GM20000 (cell line): ENCODE measurements around the gene PRPF39.

ENCODE experiments used
- DNase-seq: peaks from one replicate; pipeline ENCODE4 v3.0.0; 2012; ENCODE audit warnings: low spot score
- TF ChIP-seq, protein P1 (sequence below): IDR thresholded peaks from 2 replicates; pipeline ENCODE4 v1.5.1; 2012; ENCODE audit warnings: mild to moderate bottlenecking, control low read depth; ENCODE audit errors: extremely low read depth, missing control alignments

Gene PRPF39

DNA sequence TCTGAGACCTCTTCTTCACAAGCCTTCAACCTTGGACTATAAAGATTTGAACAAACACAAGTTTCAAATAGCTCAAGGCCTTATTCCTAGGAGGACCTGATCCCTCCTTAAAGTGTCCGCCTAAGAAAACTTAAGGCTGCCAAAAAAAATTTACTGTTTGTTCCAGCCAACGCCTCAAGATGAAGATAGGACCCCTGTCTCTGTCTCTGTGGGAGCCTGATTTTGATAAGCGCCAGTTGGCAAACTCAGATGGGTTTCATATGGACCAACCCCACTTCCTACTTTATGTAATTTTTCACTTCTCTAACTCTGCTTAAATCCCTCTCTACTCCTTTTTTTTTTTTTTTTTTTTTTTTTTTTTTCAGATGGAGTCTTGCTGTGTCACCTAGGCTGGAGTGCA, 39.4 kb downstream of the PRPF39 start:
- DNase-seq, result no peak
- TF ChIP-seq, protein P1, sequence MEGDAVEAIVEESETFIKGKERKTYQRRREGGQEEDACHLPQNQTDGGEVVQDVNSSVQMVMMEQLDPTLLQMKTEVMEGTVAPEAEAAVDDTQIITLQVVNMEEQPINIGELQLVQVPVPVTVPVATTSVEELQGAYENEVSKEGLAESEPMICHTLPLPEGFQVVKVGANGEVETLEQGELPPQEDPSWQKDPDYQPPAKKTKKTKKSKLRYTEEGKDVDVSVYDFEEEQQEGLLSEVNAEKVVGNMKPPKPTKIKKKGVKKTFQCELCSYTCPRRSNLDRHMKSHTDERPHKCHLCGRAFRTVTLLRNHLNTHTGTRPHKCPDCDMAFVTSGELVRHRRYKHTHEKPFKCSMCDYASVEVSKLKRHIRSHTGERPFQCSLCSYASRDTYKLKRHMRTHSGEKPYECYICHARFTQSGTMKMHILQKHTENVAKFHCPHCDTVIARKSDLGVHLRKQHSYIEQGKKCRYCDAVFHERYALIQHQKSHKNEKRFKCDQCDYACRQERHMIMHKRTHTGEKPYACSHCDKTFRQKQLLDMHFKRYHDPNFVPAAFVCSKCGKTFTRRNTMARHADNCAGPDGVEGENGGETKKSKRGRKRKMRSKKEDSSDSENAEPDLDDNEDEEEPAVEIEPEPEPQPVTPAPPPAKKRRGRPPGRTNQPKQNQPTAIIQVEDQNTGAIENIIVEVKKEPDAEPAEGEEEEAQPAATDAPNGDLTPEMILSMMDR, result no peak

DNA sequence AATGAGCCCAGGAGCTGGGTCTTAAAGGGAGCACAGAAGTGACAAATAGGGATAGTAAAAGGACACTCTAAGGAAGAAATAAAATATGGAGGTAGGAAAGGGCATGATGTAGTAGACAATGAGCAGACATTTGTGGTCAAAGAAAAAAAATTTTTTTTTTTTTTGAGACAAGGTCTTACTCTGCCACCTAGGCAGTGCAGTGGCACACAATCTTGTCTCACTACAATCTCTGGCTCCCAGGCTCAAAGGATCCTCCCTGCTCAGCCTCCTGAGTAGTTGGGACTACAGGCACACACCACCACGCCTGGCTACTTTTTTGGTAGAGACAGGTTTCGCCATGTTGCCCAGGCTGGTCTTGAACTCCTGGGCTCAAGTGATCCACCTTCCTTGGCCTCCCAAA, 41.8 kb downstream of the PRPF39 start:
- no peak for DNase-seq
- TF ChIP-seq, protein P1, result no peak

DNA sequence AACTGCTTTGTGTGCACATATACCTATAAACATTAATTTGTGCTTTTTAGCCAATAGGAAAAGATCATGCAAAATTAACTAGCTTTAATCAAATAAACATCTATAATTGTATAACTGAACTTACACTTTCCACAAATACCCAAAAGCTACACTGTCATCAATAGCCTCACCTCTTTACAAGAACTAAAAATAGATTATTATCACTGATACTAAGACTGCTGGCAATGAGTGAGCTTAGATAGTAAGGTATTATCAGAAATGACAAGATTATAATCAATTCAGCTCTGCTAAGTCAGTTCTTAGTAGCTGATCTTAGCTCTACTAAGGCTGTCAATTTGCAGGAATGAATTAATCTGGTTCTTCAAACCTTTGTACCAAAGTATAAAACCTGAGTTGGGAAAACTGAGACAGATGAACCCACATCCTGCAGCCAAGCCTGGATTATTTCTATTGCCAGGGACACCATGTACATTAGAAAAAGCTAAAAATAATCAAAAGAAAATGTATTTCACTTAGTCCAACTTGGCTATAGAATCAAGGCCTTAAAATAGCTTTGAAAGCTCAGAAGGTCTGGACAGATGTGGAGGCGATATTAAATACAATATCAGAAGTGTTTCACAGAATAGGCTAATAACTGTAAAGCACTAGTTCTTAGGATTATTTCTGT, 45.2 kb downstream of the PRPF39 start:
- no peak for DNase-seq
- TF ChIP-seq, protein P1, result no peak

DNA sequence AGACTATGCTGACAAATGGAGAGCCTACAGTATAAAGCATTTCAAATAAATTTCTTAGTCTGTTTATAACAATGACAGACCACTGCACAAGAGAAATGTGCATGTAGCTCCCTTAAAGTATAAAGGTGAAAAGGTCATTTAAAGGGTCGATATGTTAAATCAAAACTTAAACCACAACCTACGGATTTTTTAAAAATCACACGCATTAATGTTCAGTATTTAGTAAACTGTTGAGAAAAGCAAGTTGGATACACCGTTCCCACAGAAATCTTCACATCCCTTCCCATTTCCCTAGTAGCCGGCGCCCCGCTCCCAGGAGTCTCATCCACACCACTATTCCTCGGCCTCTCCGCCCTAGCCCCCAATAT, 49.8 kb downstream of the PRPF39 start:
- DNase-seq, result no peak
- TF ChIP-seq, protein P1, result no peak

DNA sequence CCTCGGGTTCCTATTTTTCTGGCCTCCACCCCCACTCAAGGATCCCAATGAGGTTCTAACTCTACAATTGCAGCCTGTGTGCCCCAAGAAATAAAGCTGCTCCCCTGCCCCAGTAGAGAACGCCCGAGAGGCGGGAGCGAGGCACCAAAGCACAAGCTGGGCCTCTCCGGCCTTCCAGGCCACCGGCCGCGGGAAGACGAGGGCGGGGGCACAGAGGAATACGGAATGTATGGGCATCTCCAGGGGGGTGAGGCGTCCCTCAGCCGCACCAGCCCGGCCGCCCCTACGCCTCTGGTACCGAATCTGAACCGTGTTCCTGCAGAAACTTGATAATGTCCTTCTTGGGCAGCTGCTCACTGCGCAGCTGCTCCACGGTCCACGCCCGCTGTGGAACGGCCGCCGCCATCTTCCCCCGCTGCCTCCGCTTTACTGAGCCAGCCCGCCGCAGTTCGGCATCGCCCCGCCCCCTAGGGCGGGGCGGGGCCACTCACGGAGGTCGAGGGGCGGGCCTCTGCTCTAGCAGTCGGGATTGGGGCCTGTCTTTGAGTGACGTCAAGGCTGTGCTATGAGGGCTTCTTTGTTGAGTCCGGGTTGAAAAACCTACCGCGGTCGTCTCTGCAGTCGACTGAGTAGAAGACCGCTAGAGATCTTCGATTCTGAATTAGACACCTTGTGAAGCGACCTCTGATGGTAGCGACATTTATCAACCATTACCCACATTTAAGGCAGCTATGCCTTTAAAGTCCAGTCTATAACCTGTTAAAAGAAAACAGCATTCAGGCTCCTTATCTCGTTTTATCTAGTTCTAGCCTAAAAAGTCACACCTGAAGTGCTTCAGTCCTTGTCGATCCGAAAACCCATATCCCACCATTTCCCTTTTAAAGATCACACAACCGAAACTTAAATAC, 50.4 kb downstream of the PRPF39 start, which contains the start of gene FKBP3:
Gene FKBP3 (minus strand): TSS at position 431 of the 908 bp plus-strand sequence. CDS start 25 bp downstream, at position 406.
- TF ChIP-seq, protein P1, result no peak

DNA sequence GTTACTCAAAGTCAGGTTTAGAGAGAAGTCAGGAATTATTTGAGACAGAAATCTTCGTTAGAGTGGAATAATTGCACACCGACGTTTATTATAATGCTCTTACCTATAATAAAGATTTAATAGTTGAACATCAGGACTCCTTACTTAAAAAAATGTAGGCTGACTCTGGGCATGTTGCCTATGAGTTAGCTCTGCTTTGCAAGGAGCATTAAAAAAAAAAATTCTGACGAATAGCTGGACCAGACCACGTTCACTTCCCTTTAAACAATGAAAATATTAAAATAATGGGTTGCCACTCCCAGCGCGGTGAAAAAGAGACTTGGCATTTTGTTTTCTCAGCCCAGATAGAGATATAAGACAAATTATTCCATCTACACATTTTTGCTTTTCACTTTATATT, 51.2 kb downstream of the PRPF39 start:
- DNase-seq, result no peak
- TF ChIP-seq, protein P1, result no peak

More for the DNA sequence above, 50.4 kb downstream of the PRPF39 start, which contains the start of gene FKBP3:
- peak; percentile 94 for DNase-seq
